NCI-H146 treated with DMSO at 0.1 percent for 48 hours (cell line): Measurements from ENCODE around the gene OR4A15.

Experiments
- DNase-seq: peaks from one replicate; lab custom pipeline; 2025; ENCODE audit not compliant: unreplicated experiment; lab: John Stamatoyannopoulos, UW

Gene OR4A15

GRCh38 chr11:55367674-55368073 lies at the start of gene OR4A15:
Gene OR4A15, plus strand, starts transcription at chr11:55367974. Its CDS starts 0 bp downstream, at chr11:55367974.
- no peak for DNase-seq

GRCh38 chr11:55324500-55324899 lies 43.3 kb upstream of the OR4A15 start:
- DNase-seq = no peak

- no peak for DNase-seq
Observed at GRCh38 chr11:55342901-55343300, 24.9 kb upstream of the OR4A15 start, which contains the start of gene OR4A16. Gene OR4A16, plus strand, starts transcription at chr11:55343201. Its CDS starts 0 bp downstream, at chr11:55343201.

- DNase-seq = no peak
Observed at GRCh38 chr11:55345306-55345705, 22.5 kb upstream of the OR4A15 start.

GRCh38 chr11:55349032-55349431 lies 18.7 kb upstream of the OR4A15 start:
- DNase-seq = no peak

GRCh38 chr11:55357560-55358184 lies 10.1 kb upstream of the OR4A15 start:
- DNase-seq = no peak

GRCh38 chr11:55401011-55401410 lies 33.2 kb downstream of the OR4A15 start:
- DNase-seq = no peak
